GM18511 (cell line): ENCODE data around the gene DKK2.

Source experiments
- ATAC-seq: cut with Tn5 transposase; IDR thresholded peaks from one replicate; pipeline ENCODE4 v1.9.1; 2021; ENCODE audit warnings: mild to moderate bottlenecking, moderate library complexity; ENCODE audit not compliant: unreplicated experiment

Gene DKK2, protein sequence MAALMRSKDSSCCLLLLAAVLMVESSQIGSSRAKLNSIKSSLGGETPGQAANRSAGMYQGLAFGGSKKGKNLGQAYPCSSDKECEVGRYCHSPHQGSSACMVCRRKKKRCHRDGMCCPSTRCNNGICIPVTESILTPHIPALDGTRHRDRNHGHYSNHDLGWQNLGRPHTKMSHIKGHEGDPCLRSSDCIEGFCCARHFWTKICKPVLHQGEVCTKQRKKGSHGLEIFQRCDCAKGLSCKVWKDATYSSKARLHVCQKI

DNA sequence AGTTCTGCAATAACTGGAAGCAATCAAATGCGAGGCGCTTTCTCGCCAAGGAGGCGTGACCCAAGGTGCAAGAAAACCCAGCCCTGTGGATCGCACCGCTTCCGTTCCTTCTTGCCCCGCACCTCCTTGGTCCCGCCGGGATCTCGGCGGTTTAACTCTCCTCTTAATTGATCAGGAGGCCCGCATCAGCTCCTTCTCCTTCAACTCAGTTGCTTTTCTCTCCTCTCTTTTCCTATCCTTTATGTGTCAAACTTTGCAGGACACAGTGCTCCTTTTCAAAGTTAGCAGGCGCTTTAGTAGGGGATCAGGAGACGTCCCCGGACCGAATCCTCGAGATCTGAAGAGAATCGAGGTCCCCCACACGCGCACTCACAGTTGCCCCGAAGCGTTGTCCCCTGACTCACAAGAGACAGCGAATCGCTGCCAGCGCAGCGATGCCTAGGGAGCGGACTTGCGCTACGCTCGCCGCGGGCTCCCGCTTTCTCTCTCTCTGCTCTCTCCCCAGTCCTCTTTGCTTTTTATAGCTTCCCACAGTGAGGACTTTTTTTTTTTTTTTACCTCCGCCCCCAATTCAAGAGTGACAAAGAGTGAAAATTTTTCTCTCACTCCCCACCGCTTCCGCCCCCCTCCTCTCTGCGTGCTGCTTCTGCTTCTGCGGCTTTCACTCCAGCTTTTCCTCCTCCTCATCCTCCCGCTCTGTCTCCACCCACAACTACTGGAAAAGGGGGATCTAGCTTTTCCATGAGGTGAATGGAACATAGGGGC is at the start of gene DKK2:
DKK2 (minus strand) TSS at position 495 of the 765 bp plus-strand sequence. CDS start 722 bp downstream, outside the sequence.
- ATAC-seq = no peak

GRCh38 chr4:107077192-107077591 is 41.1 kb upstream of the DKK2 start:
- no peak for ATAC-seq

DNA sequence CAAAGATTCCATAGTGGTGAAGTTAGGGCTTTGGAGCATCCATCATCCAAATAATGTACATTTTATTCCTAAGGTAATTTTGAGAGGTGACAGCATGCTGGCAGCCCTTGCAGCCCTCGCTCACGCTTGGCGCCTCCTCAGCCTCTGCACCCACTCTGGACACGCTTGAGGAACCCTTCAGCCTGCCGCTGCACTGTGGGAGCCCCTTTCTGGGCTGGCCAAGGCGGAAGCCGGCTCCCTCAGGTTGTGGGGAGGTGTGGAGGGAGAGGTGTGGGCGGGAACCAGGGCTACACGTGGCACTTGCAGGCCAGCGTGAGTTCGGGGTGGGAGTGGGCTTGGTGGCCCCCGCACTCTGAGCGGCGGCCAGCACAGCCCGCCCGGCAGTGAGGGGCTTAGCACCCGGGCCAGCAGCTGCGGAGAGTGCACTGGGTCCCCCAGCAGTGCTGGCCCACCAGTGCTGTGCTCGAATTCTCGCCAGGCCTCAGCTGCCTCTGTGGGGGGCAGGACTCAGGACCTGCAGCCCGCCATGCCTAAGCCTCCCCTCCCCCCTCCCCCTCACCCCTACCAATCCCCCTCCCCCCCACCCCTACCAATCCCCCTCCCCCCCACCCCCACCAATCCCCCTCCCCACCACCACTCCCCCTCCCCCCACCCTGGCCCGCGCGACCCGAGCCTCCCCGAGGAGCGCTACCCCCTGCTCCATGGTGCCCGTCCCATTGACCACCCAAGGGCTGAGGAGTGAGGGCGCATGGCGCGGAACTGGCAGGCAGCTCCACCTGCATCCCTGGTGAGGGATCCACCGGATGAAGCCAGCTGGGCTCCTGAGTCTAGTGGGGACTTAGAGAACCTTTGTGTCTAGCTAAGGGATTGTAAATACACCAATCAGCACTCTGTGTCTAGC is 37.0 kb upstream of the DKK2 start:
- ATAC-seq = no peak

- ATAC-seq = no peak
These were observed 35.0 kb upstream of the DKK2 start for GRCh38 chr4:107071108-107071507.

- ATAC-seq = peak; percentile 84
These were observed 32.9 kb upstream of the DKK2 start for GRCh38 chr4:107069049-107069448.

GRCh38 chr4:107068116-107068515 is 32.0 kb upstream of the DKK2 start:
- no peak for ATAC-seq

DNA sequence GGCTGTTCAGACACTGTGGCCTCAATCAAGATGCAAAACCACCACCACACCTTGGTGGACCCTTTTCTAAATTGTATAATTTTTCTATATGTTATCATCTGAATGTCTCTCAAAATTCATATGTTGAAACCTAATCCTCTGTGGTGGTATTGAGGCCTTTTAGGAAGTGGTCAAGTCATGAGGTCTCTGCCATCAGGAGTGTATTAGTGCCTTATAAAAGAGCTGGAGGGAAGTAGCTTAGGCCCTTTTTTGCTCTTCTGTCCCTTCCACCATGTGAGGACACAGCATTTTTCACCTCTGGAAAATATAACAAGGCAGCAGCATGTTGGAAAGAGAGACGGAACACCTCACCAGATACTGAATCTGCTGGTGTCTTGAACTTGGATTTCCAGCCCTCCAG is 30.5 kb upstream of the DKK2 start:
- no peak for ATAC-seq

- no peak for ATAC-seq
These were observed 29.1 kb upstream of the DKK2 start for GRCh38 chr4:107065201-107065600.

GRCh38 chr4:107060388-107060787 is 24.3 kb upstream of the DKK2 start:
- no peak for ATAC-seq

- ATAC-seq = no peak
These were observed 22.7 kb upstream of the DKK2 start for GRCh38 chr4:107058828-107059227.

DNA sequence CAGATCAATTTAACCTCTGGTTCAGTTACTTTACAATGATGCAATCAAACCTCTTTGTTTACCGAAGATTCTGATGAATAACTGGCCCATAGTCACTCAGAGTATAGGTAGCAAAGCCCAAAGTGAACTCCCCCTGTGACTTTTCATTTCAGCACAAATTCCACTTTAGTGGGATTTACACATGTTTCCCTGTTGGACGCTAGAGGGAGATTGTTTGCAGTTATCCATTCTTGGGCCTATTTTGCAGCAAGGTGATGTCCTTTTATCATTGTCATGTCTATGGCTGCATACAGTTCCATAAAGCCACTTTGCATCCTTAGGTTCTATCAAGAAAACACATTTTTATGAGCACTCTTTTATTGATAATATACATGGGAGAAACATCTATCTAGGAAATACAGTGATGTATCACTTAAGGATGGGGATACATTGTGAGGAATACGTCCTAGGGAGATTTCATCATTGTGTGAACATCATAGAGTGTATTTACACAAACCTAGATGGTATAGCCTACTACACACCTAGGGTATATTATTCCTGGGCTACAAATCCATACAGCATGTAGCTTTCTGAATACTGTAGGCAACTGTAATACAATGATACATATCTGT is 14.5 kb upstream of the DKK2 start:
- ATAC-seq = peak; percentile 58

GRCh38 chr4:107046261-107046660 is 10.1 kb upstream of the DKK2 start:
- ATAC-seq = no peak

DNA sequence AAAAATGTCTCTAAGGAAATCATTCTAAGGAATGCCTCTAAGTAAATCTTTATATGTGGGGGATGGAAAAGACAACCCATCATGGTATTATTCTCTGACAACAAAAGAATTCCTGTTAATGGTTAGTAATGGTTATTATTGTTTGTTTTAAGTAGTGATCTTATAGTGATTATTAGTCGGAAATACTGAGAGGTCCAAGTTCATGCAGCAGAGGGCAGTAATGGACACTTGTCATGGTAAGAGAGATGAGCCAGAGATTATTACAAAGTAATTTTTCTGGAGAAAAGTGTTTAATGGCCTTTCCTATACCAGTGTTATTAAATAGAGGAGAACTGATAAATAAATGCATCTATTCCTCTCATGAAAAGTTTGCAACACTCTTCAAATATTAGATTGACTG is 8.1 kb upstream of the DKK2 start:
- ATAC-seq = no peak

DNA sequence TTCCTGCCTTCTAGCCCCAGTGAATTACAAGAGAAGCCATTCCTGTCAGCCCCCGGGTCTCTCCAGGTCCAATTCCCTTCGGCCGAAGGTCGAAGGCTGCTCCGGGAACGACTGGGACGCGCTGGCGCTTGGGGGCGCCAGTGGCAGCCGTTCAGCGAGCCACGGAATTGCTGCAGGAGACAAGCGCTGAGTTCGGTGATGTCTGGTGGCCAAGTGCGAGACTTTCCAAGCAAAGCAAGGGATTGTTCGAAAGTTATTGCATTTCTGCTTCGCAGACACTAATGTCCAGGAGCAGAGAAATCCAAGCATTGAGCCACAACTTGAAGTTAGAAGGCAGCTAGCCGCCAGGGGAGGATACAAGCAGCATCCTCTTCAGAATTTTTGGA is 1.1 kb upstream of the DKK2 start:
- no peak for ATAC-seq

DNA sequence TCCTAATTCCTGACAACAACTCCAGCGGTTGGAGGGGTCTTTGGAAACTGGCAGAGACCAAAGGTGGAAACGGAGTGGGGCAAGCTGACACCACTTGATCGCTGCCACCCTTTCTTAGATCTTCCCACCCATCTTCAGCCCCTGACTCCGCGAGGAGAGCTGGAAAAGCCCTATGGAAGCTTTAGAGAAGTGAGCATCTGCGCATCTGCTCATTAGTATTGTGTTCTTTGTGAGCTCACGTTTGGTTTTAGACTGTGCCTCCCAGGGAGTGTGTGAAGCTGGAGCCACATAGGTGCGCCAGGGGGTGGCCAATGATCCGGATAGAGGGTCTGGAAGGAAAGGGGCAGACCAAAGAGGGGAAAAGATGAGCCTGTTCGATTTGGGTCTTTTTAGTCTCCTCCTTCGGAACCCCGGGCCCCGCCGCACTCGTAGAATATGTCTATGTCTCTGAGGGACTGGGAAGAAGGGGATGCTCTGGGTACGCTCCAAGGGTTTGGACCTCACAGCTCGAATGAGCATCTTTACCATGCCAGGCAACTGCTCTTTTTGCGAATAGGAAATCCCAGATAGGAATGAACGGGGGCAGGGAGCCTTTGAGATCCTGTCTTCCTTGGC is 578 bp upstream of the DKK2 start:
- no peak for ATAC-seq

GRCh38 chr4:107034996-107035818 is 906 bp downstream of the DKK2 start:
- ATAC-seq = no peak

GRCh38 chr4:107034091-107034995 is 1.8 kb downstream of the DKK2 start:
- no peak for ATAC-seq

- no peak for ATAC-seq
These were observed 8.7 kb downstream of the DKK2 start for GRCh38 chr4:107027379-107027778.

- ATAC-seq = no peak
These were observed 17.8 kb downstream of the DKK2 start for GRCh38 chr4:107018344-107018735.
